IPS-20b (cell line): ENCODE data around the gene CYTH1.
"Not testable (repeated sequence)": the region's sequence is repeated elsewhere in the genome, so short reads cannot be mapped to it uniquely, and the experiment has no call there.

Source experiments
- H3K27ac ChIP-seq: one replicate; pipeline ENCODE4 v1.5.1; 2013; ENCODE audit warnings: low read length
- H3K27me3 ChIP-seq: 2 replicates; pipeline ENCODE4 v1.6.1; 2013; ENCODE audit warnings: mild to moderate bottlenecking, low read length, inconsistent platforms; ENCODE audit not compliant: insufficient read depth
- H3K36me3 ChIP-seq: 2 replicates; pipeline ENCODE4 v1.6.1; 2013; ENCODE audit warnings: low read depth, mild to moderate bottlenecking, inconsistent platforms, low read length, moderate library complexity; ENCODE audit not compliant: insufficient read depth
- H3K4me1 ChIP-seq: 2 replicates; pipeline ENCODE4 v1.6.1; 2013; ENCODE audit warnings: mild to moderate bottlenecking, control low read depth, inconsistent platforms, low read length, moderate library complexity; ENCODE audit not compliant: insufficient read depth
- H3K4me3 ChIP-seq: 2 replicates; pipeline ENCODE4 v1.5.1; 2013; ENCODE audit warnings: mild to moderate bottlenecking, low read length, inconsistent platforms
- H3K9ac ChIP-seq: 2 replicates; pipeline ENCODE4 v1.6.1; 2013; ENCODE audit warnings: low read depth, mild to moderate bottlenecking, inconsistent platforms, low read length, moderate library complexity
- H3K9me3 ChIP-seq: 2 replicates; pipeline ENCODE4 v1.6.1; 2013; ENCODE audit warnings: mild to moderate bottlenecking, low read depth, low read length, inconsistent platforms; ENCODE audit not compliant: insufficient read depth

The CYTH1 gene

DNA sequence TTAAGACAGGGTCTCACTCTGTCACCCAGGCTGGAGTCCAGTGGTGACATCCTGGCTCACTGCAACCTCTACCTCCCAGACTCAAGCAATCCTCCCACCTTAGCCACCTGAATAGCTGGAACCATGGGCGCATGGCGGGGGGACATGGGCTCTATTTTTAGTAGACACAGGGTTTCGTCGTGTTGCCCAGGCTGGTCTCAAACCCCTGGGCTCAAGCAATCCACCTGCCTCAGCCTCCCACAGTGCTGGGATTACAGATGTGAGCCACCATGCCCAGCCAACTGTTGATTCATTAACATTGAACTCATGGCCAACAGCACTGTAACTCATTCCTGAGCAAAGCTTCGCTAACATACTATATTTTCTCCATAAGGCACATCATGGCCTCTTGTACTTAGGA lies 31.1 kb downstream of the CYTH1 start:
- not testable (repeated sequence) for H3K27me3 ChIP-seq, H3K4me3 ChIP-seq, H3K9ac ChIP-seq, H3K27ac ChIP-seq, H3K9me3 ChIP-seq, H3K36me3 ChIP-seq
- peaks cover 12% of the 10 kb centered on the region for H3K4me1 ChIP-seq

- H3K27ac ChIP-seq = no peak overlapping the region
Observed at GRCh38 chr17:78748730-78749317, 33.2 kb downstream of the CYTH1 start.

DNA sequence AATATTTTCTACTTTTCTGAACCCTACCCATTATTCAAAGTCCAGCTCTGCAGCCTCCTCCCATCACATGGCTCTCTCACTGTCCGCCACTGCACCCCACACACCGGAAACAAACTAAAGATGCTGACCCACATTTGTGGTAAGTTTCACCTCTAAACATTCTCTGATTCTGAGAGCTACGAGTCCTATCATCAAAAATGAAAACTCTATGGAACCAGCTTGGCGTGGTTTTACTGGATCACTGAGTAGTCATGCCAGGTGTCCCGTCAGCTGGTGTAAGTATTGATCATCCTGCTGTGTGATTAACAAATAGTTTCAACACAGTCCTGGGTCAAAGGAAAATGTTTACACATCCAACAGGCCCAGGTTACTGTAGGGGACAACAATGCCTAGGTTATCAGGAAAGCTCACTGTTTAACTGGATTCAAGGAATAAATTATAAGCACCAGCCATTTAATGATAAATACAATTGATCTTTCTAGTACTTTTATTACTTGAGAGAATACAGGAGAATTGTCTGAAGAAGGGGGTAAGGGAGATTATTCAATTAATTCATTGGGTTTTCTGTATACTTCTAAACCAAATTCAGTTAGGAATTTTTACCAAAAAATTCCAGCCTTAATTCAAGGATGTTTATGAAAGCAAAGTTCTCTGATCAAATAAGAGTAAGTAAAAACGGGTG lies 33.9 kb downstream of the CYTH1 start:
- Histone ChIP-seq H3K36me3 (no peaks in the 10 kb centered on the region), H3K4me1 (peaks cover 13% of the 10 kb centered on the region), H3K9me3 (no peaks in the 10 kb centered on the region), H3K4me3 (no peak overlapping the region), H3K9ac (no peak overlapping the region), H3K27ac (no peak overlapping the region), H3K27me3 (no peaks in the 10 kb centered on the region)

More at GRCh38 chr17:78748730-78749317, 33.2 kb downstream of the CYTH1 start:
- no peaks in the 10 kb centered on the region for H3K36me3 ChIP-seq
- H3K4me3 ChIP-seq = no peak overlapping the region
- H3K9me3 ChIP-seq = no peaks in the 10 kb centered on the region
- H3K9ac ChIP-seq = no peak overlapping the region
- peaks cover 13% of the 10 kb centered on the region for H3K4me1 ChIP-seq
- no peaks in the 10 kb centered on the region for H3K27me3 ChIP-seq

GRCh38 chr17:78747488-78747887 lies 34.6 kb downstream of the CYTH1 start:
- Histone ChIP-seq H3K36me3 (no peaks in the 10 kb centered on the region), H3K27me3 (no peaks in the 10 kb centered on the region), H3K9ac (no peak overlapping the region), H3K4me3 (no peak overlapping the region), H3K9me3 (no peaks in the 10 kb centered on the region), H3K4me1 (peaks cover 13% of the 10 kb centered on the region), H3K27ac (no peak overlapping the region)

GRCh38 chr17:78746949-78747269 lies 35.2 kb downstream of the CYTH1 start:
- Histone ChIP-seq H3K27me3 (no peaks in the 10 kb centered on the region), H3K36me3 (no peaks in the 10 kb centered on the region), H3K27ac (no peak overlapping the region), H3K4me1 (peaks cover 13% of the 10 kb centered on the region), H3K9me3 (no peaks in the 10 kb centered on the region), H3K9ac (no peak overlapping the region), H3K4me3 (no peak overlapping the region)

- no peak overlapping the region for H3K4me3 ChIP-seq
- H3K9ac ChIP-seq = no peak overlapping the region
- H3K4me1 ChIP-seq = peaks cover 13% of the 10 kb centered on the region
- H3K27ac ChIP-seq = no peak overlapping the region
- no peaks in the 10 kb centered on the region for H3K9me3 ChIP-seq
- H3K36me3 ChIP-seq = no peaks in the 10 kb centered on the region
- H3K27me3 ChIP-seq = no peaks in the 10 kb centered on the region
Observed at GRCh38 chr17:78746263-78746948, 35.7 kb downstream of the CYTH1 start.

DNA sequence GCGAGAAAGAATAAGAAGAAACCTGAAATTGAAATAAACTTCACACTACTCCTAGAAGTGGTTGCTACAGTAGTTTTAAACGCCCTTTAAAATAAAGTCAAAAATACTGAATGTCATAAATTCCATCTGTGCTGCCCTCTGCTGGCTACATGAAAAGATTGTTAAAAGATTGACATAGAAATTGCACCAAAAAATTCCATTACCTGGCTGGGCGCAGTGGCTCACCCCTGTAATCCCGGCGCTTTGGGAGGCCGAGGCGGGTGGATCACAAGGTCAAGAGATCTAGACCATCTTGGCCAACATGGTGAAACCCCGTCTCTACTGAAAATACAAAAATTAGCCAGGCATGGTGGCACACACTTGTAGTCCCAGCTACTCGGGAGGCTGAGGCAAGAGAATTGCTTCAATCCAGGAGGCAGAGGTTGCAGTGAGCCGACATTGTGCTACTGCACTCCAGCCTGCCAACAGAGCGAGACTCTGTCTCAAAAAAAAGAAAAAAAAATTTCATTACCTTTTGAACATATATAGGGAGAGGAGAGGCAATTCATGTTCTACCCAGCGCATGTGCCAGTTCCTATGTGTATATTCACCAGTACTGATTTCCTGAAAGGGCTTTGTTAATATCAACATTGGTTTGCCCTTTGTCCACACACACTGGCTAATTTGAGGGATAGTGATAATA lies 36.5 kb downstream of the CYTH1 start:
- Histone ChIP-seq H3K9ac (no peak overlapping the region), H3K4me1 (peaks cover 13% of the 10 kb centered on the region), H3K4me3 (no peak overlapping the region), H3K9me3 (no peaks in the 10 kb centered on the region), H3K27ac (no peak overlapping the region), H3K36me3 (no peaks in the 10 kb centered on the region), H3K27me3 (no peaks in the 10 kb centered on the region)

DNA sequence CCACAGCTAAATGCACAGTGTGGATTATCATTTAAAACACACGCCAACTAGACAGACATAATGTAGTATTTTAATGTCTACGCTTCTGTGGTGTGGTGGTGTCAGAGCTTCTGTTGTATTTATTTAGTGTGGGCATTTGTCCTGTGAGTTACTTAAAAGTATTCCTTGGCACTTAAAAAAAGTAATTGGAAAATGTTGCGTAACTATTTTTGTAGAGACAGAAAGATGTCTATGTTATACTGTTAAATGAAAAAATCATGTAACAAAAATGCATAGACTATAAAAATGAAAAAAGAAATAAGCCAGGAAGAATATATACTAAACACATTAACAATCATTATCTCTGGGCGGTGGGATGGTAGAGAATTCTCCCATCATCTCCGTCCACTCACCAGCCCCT lies 39.2 kb downstream of the CYTH1 start:
- H3K4me1 ChIP-seq = peaks cover 16% of the 10 kb centered on the region
- H3K27ac ChIP-seq = no peak overlapping the region
- H3K4me3 ChIP-seq = no peak overlapping the region

DNA sequence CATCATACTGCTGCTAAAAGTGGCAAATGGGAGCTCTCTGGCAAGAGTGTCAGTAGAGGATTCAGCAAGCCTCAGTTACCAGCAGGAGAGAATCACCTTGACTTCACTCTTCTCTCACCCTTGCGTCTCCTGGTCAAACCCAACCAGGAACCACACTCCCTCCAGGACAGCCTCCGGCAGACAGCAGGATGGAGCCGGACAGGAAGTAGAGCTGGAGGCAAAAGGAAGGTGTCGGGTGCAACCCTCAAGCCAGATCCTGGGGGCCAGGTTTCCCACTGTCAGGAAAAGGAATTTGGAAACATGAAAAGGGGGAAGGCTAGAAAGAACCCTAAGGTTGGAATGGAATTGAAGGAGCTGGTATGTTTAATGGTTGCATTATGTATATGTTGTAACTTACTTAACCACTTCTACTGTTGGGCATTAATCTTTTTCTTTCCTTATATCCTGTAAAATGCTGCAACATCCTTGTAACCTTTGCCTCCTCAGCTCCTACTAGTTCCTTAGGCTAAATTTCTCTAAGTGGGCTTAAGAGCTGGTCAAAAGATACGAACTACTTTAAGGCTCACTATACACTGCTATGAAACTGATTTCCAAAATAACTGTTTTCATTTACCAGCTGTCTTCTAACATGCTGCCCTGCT lies 40.3 kb downstream of the CYTH1 start:
- no peak overlapping the region for H3K27ac ChIP-seq
- H3K4me1 ChIP-seq = peaks cover 12% of the 10 kb centered on the region
- no peaks in the 10 kb centered on the region for H3K36me3 ChIP-seq
- no peaks in the 10 kb centered on the region for H3K9me3 ChIP-seq
- no peak overlapping the region for H3K9ac ChIP-seq
- no peak overlapping the region for H3K4me3 ChIP-seq
- no peaks in the 10 kb centered on the region for H3K27me3 ChIP-seq

More for the DNA sequence above, 39.2 kb downstream of the CYTH1 start:
- Histone ChIP-seq H3K36me3 (no peaks in the 10 kb centered on the region), H3K9ac (no peak overlapping the region), H3K9me3 (no peaks in the 10 kb centered on the region), H3K27me3 (no peaks in the 10 kb centered on the region)

- no peak overlapping the region for H3K9ac ChIP-seq
- H3K9me3 ChIP-seq = no peaks in the 10 kb centered on the region
- H3K4me1 ChIP-seq = 0 out of 2 replicates have a peak, but pooled peaks cover 3% of the 10 kb centered on the region
- no peaks in the 10 kb centered on the region for H3K27me3 ChIP-seq
- no peaks in the 10 kb centered on the region for H3K36me3 ChIP-seq
- H3K27ac ChIP-seq = no peak overlapping the region
- no peak overlapping the region for H3K4me3 ChIP-seq
Observed at GRCh38 chr17:78739331-78739931, 42.6 kb downstream of the CYTH1 start.

GRCh38 chr17:78738698-78739097 lies 43.4 kb downstream of the CYTH1 start:
- no peaks in the 10 kb centered on the region for H3K36me3 ChIP-seq
- H3K9me3 ChIP-seq = no peaks in the 10 kb centered on the region
- H3K9ac ChIP-seq = no peak overlapping the region
- H3K4me3 ChIP-seq = no peak overlapping the region
- 0 out of 2 replicates have a peak, but pooled peaks cover 3% of the 10 kb centered on the region for H3K4me1 ChIP-seq
- H3K27me3 ChIP-seq = no peaks in the 10 kb centered on the region
- H3K27ac ChIP-seq = no peak overlapping the region
